ENCODE data around the gene CDHR1.

DNA sequence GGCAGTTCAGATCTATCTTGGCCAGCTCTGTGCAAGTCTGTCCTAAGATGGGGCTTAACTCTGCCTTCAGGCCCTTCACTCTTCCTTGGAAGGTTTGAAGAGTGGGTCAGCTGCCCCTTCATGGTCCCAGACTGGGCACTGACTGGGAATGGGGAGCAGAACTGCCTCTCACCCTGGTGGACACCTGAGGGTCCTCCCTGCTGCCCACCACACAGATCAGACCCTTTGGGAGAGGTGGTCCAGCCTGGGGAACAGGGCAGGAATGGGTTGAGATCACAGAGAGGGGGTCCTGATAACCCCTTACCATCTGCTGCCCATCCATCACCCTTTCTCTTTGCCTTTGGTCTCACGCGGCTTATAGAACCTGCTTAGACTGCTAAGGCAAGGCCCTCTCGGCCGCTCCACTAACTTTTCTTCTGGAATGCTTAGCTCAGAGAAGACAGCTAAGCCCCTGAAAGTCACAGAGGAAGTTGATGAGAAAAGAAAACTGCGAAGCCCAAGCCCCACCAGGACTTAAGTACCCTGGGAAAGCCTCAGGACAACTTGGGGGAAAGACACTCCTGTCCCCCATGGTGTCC, 402 bp upstream of the CDHR1 start:
- TF ChIP-seq POLR2AphosphoS5 (IDR thresholded peaks at IDR 0.05), result no peak
- TF ChIP-seq, protein P1, sequence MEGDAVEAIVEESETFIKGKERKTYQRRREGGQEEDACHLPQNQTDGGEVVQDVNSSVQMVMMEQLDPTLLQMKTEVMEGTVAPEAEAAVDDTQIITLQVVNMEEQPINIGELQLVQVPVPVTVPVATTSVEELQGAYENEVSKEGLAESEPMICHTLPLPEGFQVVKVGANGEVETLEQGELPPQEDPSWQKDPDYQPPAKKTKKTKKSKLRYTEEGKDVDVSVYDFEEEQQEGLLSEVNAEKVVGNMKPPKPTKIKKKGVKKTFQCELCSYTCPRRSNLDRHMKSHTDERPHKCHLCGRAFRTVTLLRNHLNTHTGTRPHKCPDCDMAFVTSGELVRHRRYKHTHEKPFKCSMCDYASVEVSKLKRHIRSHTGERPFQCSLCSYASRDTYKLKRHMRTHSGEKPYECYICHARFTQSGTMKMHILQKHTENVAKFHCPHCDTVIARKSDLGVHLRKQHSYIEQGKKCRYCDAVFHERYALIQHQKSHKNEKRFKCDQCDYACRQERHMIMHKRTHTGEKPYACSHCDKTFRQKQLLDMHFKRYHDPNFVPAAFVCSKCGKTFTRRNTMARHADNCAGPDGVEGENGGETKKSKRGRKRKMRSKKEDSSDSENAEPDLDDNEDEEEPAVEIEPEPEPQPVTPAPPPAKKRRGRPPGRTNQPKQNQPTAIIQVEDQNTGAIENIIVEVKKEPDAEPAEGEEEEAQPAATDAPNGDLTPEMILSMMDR (IDR thresholded peaks at IDR 0.05), result no peak
- no peak for TF ChIP-seq POLR2A (IDR thresholded peaks at IDR 0.05)

All from breast epithelium (tissue), 3 donors.